Naive thymus-derived CD8-positive, alpha-beta T cell (primary cell): Measurements from ENCODE around the gene LGR5. TPM values are rescaled to one million over a fixed set of nuclear protein-coding genes. Genes with fewer than 3 reads are reported as not detected.

Experiments used
- ATAC-seq, 2 donors: fragments of 150-1000 bp; cut with Tn5 transposase in 1 of 2; sonication (Bioruptor Pico), chemical (Tn5 transposase) in 1 of 2; 1 replicate in 1 of 2; 2 replicates in 1 of 2; pipeline ENCODE4 v1.10.0; 2021; ENCODE audit warnings: mild to moderate bottlenecking in 2 of 2, moderate library complexity in 2 of 2
- POLR2A ChIA-PET: fragments of 350-600 bp; sonication (Branson Sonifier 250); formaldehyde crosslinking; loops from one replicate; lab custom pipeline; 2021; ENCODE audit warnings: antibody characterized with exemption; lab: Charles Lee
- DNase-seq, 10 donors: peaks; one replicate each; pipeline versions ENCODE4 v3.0.0 to v3.0.0-alpha.2; 2020 to 2022
- H3K27ac Mint-ChIP-seq, 10 donors: one replicate each; pipeline ENCODE4 v1.8.0; 2020 to 2022; ENCODE audit warnings: mild to moderate bottlenecking in 10 of 10, mixed read lengths in 10 of 10, moderate library complexity in 4 of 10, inconsistent platforms in 1 of 10
- H3K27me3 Mint-ChIP-seq, 5 donors: one replicate each; pipeline ENCODE4 v1.8.0; 2021 to 2022; ENCODE audit warnings: mixed read lengths in 5 of 5
- H3K36me3 Mint-ChIP-seq, 3 donors: one replicate each; pipeline ENCODE4 v1.8.0; 2020 to 2022; ENCODE audit warnings: mixed read lengths in 3 of 3, mild to moderate bottlenecking in 2 of 3, inconsistent platforms in 1 of 3
- H3K4me1 Mint-ChIP-seq, 4 donors: one replicate each; pipeline ENCODE4 v1.8.0; 2021 to 2022; ENCODE audit warnings: mixed read lengths in 4 of 4
- H3K4me3 Mint-ChIP-seq, 10 donors: one replicate each; pipeline ENCODE4 v1.8.0; 2020 to 2022; ENCODE audit warnings: mild to moderate bottlenecking in 10 of 10, mixed read lengths in 10 of 10, moderate library complexity in 6 of 10, inconsistent platforms in 1 of 10
- H3K9me3 Mint-ChIP-seq, 9 donors: one replicate each; pipeline ENCODE4 v1.8.0; 2020 to 2022; ENCODE audit warnings: mixed read lengths in 9 of 9, mild to moderate bottlenecking in 3 of 9, inconsistent platforms in 1 of 9, moderate library complexity in 1 of 9
- polyA plus RNA-seq, 3 donors: library from polyadenylated mRNA; unstranded; fragments of 300-500 nt; fragmentation: Illumina TruSeq; gene quantifications; one replicate each; pipeline ENCODE4 v1.2.3, GENCODE V29; 2021
- total RNA-seq, 8 experiments: library from RNA in 2 of 8; stranded (reverse) in 2 of 8; gene quantifications; one replicate each; pipeline ENCODE4 v1.2.3 and lab custom pipeline; 2021 to 2026

The LGR5 gene
- total and polyA plus RNA-seq, 5 experiments from 2014 or later: not detected

DNA sequence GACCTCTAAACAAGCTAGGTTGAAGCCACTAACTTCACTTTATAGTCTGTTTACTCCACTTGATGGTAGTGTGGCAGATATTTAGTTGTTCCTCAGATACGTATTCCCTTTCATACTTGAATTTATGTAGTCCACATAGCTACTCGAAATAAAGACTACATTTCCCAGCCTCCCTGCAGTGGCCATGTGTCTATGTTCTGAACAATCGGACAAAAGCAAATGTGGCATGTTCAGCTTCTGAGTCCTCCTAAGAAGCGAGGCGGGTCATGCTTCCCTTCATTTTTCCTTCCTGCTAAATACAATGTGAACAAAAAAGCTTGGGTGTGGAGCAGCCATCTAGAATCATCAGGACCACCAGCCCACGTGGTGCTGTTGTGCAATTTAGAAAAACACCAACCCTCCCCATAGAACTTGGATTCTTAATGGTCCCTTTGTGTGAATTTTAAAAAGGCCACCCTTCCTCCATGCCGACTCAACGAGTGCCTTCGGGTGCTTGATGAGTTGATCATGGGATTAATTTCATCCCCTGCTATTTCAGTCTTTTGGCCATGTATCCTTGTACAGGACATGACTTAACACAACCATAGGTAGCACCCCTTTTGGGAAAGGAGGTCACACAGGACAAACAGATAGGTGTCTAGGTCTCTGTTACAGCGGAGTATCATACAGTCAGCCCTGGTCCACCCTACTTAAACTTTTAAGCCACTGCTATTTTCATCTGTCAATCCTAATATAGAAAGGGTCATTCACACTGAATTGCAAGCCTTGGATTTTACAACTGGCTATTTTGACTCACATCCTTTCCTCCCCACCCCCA is 163.4 kb downstream of the LGR5 start:
- POLR2A ChIA-PET: no interaction called here

DNA sequence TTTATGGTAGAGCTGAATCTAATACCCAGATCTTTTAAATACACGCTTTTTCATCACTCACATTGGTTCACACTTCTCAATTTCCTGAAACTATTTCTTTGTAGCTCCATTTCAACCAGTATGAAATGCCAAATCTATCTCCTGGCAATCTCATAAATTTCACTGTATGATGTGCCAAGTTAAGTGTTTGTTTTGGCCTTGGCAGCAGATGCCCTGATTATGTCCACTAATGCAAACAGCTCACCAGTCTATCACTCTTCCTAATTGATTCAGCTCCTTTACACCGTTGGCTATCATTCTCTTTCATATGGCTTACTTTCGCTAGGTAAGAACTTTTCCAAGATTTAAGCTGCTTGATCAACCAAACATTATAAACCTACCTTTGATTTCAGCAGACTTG is 165.4 kb downstream of the LGR5 start:
- H3K36me3 Mint-ChIP-seq: peaks cover 0 to 39% (median 13%) of the 10 kb centered on the region in 3 donors
- H3K4me3 Mint-ChIP-seq: no peak overlapping the region
- H3K9me3 Mint-ChIP-seq: no peaks in the 10 kb centered on the region
- no peak for DNase-seq
- H3K27ac Mint-ChIP-seq: peak overlapping the region in 6 of 10 donors; percentile 32 to 70 (median 36)
- peaks cover 4 to 8% (median 5%) of the 10 kb centered on the region in 4 donors for H3K4me1 Mint-ChIP-seq
- ATAC-seq: no peak
- no peaks in the 10 kb centered on the region for H3K27me3 Mint-ChIP-seq
- POLR2A ChIA-PET: interaction anchor here (0.7 kb wide), 1 partner anchor 275 kb away, joined by 3 read pairs; no protein-coding TSS in a partner anchor

More for the DNA sequence above, 163.4 kb downstream of the LGR5 start:
- no peak overlapping the region for H3K4me3 Mint-ChIP-seq
- H3K9me3 Mint-ChIP-seq: peaks cover 0 to 10% (median 0%) of the 10 kb centered on the region in 9 donors
- H3K27me3 Mint-ChIP-seq: no peaks in the 10 kb centered on the region
- peaks cover 0 to 21% (median 6%) of the 10 kb centered on the region in 3 donors for H3K36me3 Mint-ChIP-seq
- DNase-seq: no peak
- H3K27ac Mint-ChIP-seq: peak overlapping the region in 6 of 10 donors; percentile 4 to 60 (median 38)
- ATAC-seq: no peak
- peaks cover 0 to 8% (median under 1%) of the 10 kb centered on the region in 4 donors for H3K4me1 Mint-ChIP-seq

DNA sequence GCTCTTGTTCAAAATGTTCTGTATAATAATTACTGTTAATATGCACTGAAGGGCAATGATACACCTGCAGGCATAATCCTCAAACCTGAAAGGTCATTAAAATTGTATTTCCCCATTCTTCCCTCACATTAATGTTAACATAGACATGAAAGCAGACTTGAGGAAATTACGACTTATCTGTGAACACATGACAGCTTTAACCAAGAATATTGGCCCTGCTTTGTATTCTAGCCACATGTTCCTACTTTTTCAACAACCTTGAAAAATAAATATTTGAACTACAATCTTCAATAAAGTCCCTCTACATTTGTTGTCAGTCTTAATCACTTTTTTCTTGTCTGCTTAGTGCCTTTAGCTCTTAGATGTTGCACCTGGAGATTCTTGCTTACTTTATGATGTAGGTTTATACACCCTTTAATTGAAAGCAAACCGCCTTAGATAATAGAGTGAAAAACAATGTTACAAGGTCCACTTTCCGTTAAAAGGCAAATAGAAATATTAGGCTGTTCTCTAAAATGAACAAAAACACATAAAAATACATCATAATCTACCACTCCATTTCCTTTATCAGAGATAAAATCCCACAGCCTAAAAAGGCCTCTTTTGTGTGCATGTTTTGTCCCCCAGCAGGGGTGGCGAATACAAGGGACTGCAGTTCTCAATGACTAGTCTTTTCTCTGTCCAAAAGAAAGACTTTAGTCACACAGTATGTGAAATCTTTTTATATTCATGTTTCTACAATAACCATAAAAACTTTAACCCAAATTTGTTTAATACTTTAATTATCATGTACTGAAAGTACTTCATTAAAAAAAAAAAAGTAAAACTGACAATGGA is 168.1 kb downstream of the LGR5 start:
- H3K27ac Mint-ChIP-seq: peak overlapping the region in 9 of 10 donors; percentile 0 to 55 (median 21)
- H3K4me3 Mint-ChIP-seq: no peak overlapping the region
- H3K9me3 Mint-ChIP-seq: no peaks in the 10 kb centered on the region
- no peaks in the 10 kb centered on the region for H3K27me3 Mint-ChIP-seq
- POLR2A ChIA-PET: interaction anchor here (0.6 kb wide), 1 partner anchor 54 kb away, joined by 3 read pairs; no protein-coding TSS in a partner anchor
- peaks cover 7 to 23% (median 20%) of the 10 kb centered on the region in 4 donors for H3K4me1 Mint-ChIP-seq
- DNase-seq: no peak
- ATAC-seq: no peak
- peaks cover 0 to 66% (median 21%) of the 10 kb centered on the region in 3 donors for H3K36me3 Mint-ChIP-seq

DNA sequence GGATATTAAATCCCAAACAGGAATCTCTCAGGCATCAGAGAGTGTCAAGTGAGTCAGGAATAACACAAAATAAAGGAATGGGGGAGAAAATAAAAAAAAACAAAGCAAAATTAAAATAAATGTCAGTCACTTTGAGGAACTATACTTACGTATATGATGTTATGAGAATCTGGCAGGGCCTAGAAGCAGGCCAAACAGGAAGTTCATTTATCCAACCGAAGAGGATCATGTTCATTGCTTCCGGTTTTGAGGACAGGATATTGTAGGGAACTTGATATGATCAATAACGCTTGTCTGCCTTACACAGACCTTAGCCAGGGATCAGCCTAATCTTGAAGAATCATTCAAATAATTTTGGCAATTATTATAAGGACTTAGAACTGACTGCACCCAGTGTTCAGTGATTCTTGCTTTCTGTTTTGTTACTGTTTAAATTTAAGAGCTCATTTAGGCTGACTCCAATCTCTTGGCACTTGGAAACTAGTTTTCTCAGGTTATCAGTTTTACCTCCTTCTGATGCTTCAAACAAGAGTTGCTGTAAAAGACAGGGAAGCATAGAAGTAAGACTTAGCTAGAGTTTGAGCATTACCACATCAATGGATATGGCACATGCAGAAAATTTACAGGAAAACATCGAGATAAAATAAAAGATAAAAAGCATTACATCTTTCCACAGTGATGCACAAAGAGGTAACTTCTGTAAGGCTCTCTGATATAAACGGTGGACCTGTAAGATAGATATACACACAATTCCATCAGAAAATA is 170.6 kb downstream of the LGR5 start:
- H3K4me1 Mint-ChIP-seq: peaks cover 5 to 23% (median 20%) of the 10 kb centered on the region in 4 donors
- no peaks in the 10 kb centered on the region for H3K9me3 Mint-ChIP-seq
- peak; percentile 64 to 75 for ATAC-seq
- peak overlapping the region; percentile 81 to 95 (median 89) for H3K27ac Mint-ChIP-seq
- POLR2A ChIA-PET: no interaction called here
- H3K4me3 Mint-ChIP-seq: peak overlapping the region in 6 of 10 donors; percentile 33 to 67 (median 46)
- H3K27me3 Mint-ChIP-seq: no peaks in the 10 kb centered on the region
- H3K36me3 Mint-ChIP-seq: peaks cover 0 to 86% (median 24%) of the 10 kb centered on the region in 3 donors
- peak in 2 of 10 donors; percentile 24 to 28 for DNase-seq

DNA sequence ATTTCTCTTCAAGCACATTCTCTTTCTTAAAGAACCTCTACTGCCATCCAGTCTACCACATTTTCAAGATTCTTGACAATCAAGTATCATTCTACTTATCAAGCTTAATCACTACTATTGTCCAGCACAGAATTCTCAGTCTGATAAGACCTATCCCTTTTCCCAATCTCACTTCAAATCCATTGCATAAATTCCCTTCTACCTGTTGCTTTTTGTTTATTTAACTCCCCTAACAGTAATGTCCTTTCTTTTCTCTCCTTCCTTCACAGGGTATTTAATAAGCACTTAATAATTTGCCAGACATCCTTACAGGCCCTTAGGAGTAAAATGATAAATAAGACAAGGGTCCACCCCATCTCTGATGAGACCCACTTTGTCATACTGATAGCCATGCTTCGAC is 182.3 kb downstream of the LGR5 start:
- peak overlapping the region in 7 of 10 donors; percentile 2 to 71 (median 39) for H3K27ac Mint-ChIP-seq

DNA sequence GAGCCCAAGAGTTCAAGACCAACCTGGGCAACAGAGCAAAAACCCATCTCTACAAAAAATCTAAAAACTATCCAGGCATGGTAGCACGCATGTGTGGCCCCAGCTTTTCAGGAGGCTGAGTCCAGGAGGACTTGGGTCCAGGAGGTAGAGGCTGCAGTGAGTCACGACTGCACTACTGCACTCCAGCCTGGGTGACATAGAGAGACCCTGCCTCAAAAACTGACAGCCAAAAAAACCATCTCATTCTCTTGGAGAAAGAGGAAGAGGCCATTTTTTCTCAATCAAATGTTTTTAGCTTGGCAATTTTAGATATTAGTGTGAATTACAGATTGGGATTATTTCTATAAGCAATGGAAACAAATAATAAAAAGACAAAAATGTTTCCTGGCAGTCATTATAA is 185.9 kb downstream of the LGR5 start:
- DNase-seq (no peak), ATAC-seq (no peak)
- Mint-ChIP-seq H3K4me1 (peaks cover 14 to 33% (median 30%) of the 10 kb centered on the region in 4 donors), H3K9me3 (no peaks in the 10 kb centered on the region), H3K4me3 (no peak overlapping the region), H3K27me3 (no peaks in the 10 kb centered on the region), H3K36me3 (peaks cover 14 to 89% (median 29%) of the 10 kb centered on the region in 3 donors), H3K27ac (peak overlapping the region in 5 of 10 donors; percentile 1 to 81 (median 37))
- POLR2A ChIA-PET: no interaction called here

More for the DNA sequence above, 182.3 kb downstream of the LGR5 start:
- Mint-ChIP-seq H3K36me3 (peaks cover 14 to 97% (median 35%) of the 10 kb centered on the region in 3 donors), H3K27me3 (no peaks in the 10 kb centered on the region), H3K4me3 (no peak overlapping the region), H3K4me1 (peaks cover 14 to 32% (median 30%) of the 10 kb centered on the region in 4 donors), H3K9me3 (no peaks in the 10 kb centered on the region)
- ATAC-seq: no peak
- POLR2A ChIA-PET: interaction anchor here (0.5 kb wide), 1 partner anchor 114 kb away, joined by 3 read pairs; no protein-coding TSS in a partner anchor
- DNase-seq: no peak

DNA sequence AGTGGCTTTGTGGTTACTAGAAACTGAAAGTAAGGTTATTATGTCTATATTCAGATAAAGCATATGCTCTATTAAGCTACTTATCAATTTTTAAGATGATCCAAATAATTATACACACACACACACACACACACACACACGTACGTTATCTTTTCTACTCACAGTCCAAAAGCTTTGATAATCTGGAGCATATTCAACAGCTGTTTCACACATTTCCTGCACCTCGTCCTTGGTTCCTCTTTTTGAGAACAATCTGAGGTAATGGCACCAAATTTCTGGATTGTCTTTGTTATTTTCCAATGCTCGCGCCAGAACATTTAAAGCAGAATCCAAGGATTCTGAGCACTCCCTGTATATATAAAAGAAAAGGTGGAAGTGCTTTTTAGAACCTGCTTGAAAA is 186.5 kb downstream of the LGR5 start:
- Mint-ChIP-seq H3K4me3 (peak overlapping the region in 3 of 10 donors; percentile 6 to 56 (median 16)), H3K27me3 (no peaks in the 10 kb centered on the region), H3K36me3 (peaks cover 14 to 89% (median 29%) of the 10 kb centered on the region in 3 donors), H3K4me1 (peaks cover 9 to 29% (median 23%) of the 10 kb centered on the region in 4 donors), H3K9me3 (no peaks in the 10 kb centered on the region), H3K27ac (peak overlapping the region; percentile 18 to 81 (median 69))
- DNase-seq (no peak), ATAC-seq (no peak)
- POLR2A ChIA-PET: interaction anchor here (1.9 kb wide), 1 partner anchor 37 kb away, joined by 5 read pairs; the partner anchor contains the start of gene ZFC3H1

DNA sequence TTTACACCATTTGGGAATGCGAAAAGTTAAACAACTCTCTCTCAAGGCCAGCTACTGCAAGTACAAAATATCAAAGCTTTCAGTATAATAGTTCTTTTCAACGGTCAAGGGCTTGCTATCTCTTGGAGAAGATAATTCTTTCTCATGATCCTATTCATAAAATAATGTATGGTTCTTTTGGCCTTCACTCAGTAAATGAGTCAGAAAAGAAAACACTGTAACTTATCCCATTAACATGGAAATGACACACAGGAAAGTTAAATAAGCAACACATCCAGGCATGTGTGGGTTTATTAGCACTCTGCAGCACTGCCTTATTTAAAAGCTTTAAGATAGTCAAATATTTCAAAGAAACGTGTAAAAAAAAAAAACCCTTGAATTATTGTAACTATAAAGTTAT is 187.2 kb downstream of the LGR5 start:
- Mint-ChIP-seq H3K27ac (peak overlapping the region in 3 of 10 donors; percentile 47 to 77 (median 63)), H3K36me3 (peaks cover 13 to 89% (median 26%) of the 10 kb centered on the region in 3 donors), H3K9me3 (no peaks in the 10 kb centered on the region), H3K4me3 (no peak overlapping the region), H3K27me3 (no peaks in the 10 kb centered on the region), H3K4me1 (peaks cover 7 to 24% (median 20%) of the 10 kb centered on the region in 4 donors)
- DNase-seq (no peak), ATAC-seq (no peak)
- POLR2A ChIA-PET: interaction anchor here (1.9 kb wide), 1 partner anchor 36 kb away, joined by 5 read pairs; the partner anchor contains the start of gene ZFC3H1

DNA sequence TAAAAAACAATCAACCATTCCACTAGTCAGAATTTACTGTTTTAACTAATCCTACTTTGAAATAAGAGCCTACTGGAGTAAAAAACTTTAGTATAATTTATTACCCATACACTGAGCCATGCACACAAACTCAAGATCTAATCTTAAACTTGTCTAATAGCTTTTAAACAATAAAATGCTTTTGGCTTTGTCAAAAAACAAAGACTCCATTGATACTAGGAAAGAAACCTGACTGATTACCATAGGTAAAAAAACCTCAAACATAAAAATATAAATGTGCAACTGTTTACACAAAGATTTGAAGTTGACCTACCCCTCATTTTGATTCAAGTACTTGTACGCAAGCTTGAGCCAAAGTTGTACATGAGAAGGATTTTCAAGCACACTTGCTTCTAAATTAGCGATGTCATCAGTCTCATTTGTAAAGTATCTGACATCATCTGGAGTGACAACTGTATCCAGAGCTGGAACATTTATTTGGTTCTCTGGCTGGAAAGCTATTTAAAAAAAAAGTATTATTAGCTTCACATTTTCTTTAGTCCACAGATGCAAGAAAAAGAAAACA is 187.9 kb downstream of the LGR5 start:
- POLR2A ChIA-PET: interaction anchor here (1.9 kb wide), 1 partner anchor 36 kb away, joined by 5 read pairs; the partner anchor contains the start of gene ZFC3H1
- DNase-seq: no peak
- H3K4me3 Mint-ChIP-seq: no peak overlapping the region
- peaks cover 12 to 89% (median 28%) of the 10 kb centered on the region in 3 donors for H3K36me3 Mint-ChIP-seq
- H3K4me1 Mint-ChIP-seq: peaks cover 3 to 21% (median 16%) of the 10 kb centered on the region in 4 donors
- no peaks in the 10 kb centered on the region for H3K9me3 Mint-ChIP-seq
- no peak for ATAC-seq
- H3K27me3 Mint-ChIP-seq: no peaks in the 10 kb centered on the region
- peak overlapping the region in 2 of 10 donors; percentile 23 to 37 for H3K27ac Mint-ChIP-seq
